ENCODE data around the gene PLSCR4.

GRCh38 chr3:146169891-146170290 lies 81.0 kb downstream of the PLSCR4 start:
- TF ChIP-seq POLR2A (IDR thresholded peaks at IDR 0.05) (no peak), CTCF (IDR thresholded peaks at IDR 0.05) (no peak)

All from adrenal gland (tissue), 5 donors.